C4-2B (cell line): ENCODE measurements around the gene CRB1.

Experiments
- H3K27ac ChIP-seq: fragments of 450-650 bp; 2 replicates; pipeline ENCODE4 v1.5.1; 2017
- CTCF ChIP-seq: fragments of 450-650 bp; conservative IDR thresholded peaks from 2 replicates; pipeline ENCODE4 v1.5.1; 2017; ENCODE audit warnings: mild to moderate bottlenecking
- ZFX ChIP-seq: fragments of 450-650 bp; IDR thresholded peaks from 2 replicates; pipeline ENCODE4 v1.6.1; 2017

The CRB1 gene

GRCh38 chr1:197307551-197307950 lies 39.5 kb downstream of the CRB1 start:
- no peak overlapping the region for H3K27ac ChIP-seq
- no peak for TF ChIP-seq ZFX
- TF ChIP-seq CTCF: no peak

GRCh38 chr1:197311081-197311480 lies 43.0 kb downstream of the CRB1 start:
- no peak overlapping the region for H3K27ac ChIP-seq
- TF ChIP-seq ZFX (no peak), CTCF (no peak)

- no peak for TF ChIP-seq CTCF
- TF ChIP-seq ZFX: no peak
- no peak overlapping the region for H3K27ac ChIP-seq
Observed at GRCh38 chr1:197312163-197312562, 44.1 kb downstream of the CRB1 start.

GRCh38 chr1:197313713-197314112 lies 45.7 kb downstream of the CRB1 start:
- no peak for TF ChIP-seq CTCF
- TF ChIP-seq ZFX: no peak
- H3K27ac ChIP-seq: no peak overlapping the region

- TF ChIP-seq ZFX (no peak), CTCF (no peak)
- no peak overlapping the region for H3K27ac ChIP-seq
Observed at GRCh38 chr1:197314682-197315081, 46.6 kb downstream of the CRB1 start.

GRCh38 chr1:197319631-197320030 lies 51.6 kb downstream of the CRB1 start:
- TF ChIP-seq CTCF (no peak), ZFX (no peak)

GRCh38 chr1:197320991-197321531 lies 53.0 kb downstream of the CRB1 start:
- H3K27ac ChIP-seq: no peak overlapping the region
- TF ChIP-seq ZFX (no peak), CTCF (no peak)

More at GRCh38 chr1:197319631-197320030, 51.6 kb downstream of the CRB1 start:
- H3K27ac ChIP-seq: no peak overlapping the region
